ENCODE measurements around the gene KRT77.

DNA sequence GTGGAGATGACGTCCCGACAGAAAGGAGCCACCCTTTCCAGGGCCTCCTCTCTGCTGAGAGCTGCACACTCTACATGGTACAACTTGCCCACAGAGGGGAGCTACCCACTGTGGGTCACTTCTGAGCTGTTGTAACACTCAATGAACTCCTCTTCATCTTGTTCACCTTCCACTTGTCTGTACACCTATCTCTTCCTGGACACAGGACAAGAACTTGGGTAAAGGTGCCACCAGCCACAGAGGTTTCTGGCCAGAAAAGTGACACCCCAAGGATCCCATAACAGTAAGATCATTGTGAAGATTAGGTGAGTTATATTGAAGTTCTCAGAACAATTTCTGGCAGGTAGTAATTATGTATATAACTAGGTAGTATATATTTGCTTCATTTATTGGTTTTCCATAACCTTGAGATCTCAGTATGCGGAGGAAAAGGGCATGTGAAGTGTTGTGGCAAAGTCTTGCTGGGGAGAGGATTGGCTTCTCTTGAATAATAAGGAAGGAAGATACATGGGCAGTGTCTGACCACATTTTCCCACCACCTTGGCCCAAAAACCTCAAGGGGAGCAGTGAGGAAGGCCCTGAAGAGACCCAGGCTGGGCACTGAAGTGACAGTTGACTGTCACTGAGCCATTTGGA lies 39.6 kb upstream of the KRT77 start:
- TF ChIP-seq, protein P1, sequence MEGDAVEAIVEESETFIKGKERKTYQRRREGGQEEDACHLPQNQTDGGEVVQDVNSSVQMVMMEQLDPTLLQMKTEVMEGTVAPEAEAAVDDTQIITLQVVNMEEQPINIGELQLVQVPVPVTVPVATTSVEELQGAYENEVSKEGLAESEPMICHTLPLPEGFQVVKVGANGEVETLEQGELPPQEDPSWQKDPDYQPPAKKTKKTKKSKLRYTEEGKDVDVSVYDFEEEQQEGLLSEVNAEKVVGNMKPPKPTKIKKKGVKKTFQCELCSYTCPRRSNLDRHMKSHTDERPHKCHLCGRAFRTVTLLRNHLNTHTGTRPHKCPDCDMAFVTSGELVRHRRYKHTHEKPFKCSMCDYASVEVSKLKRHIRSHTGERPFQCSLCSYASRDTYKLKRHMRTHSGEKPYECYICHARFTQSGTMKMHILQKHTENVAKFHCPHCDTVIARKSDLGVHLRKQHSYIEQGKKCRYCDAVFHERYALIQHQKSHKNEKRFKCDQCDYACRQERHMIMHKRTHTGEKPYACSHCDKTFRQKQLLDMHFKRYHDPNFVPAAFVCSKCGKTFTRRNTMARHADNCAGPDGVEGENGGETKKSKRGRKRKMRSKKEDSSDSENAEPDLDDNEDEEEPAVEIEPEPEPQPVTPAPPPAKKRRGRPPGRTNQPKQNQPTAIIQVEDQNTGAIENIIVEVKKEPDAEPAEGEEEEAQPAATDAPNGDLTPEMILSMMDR (IDR thresholded peaks at IDR 0.05; ENCODE audit: low read depth, low read length), result no peak
- no peak for TF ChIP-seq EZH2phosphoT487 (IDR thresholded peaks at IDR 0.05; ENCODE audit: low read depth)

All from OCI-LY3 (cell line).